Vagina (tissue), 2 donors: ENCODE results near the gene DLG5. TPM values are rescaled to one million over a fixed set of nuclear protein-coding genes. Genes with fewer than 3 reads are reported as not detected.

Source experiments
- DNase-seq, 2 donors: peaks; one replicate each; pipeline ENCODE4 v3.0.0-alpha.2; 2017; ENCODE audit errors: extremely low spot score in 2 of 2
- H3K27ac ChIP-seq: fragments of 200-600 bp; sonication (generic); one replicate; pipeline ENCODE4 v1.5.1; 2019
- H3K27me3 ChIP-seq: fragments of 200-600 bp; sonication (generic); one replicate; pipeline ENCODE4 v1.5.1; 2019
- H3K36me3 ChIP-seq, 2 donors: fragments of 200-600 bp; sonication (generic); one replicate each; pipeline ENCODE4 v1.5.1; 2017 to 2019
- H3K4me1 ChIP-seq: fragments of 200-600 bp; sonication (generic); one replicate; pipeline ENCODE4 v1.5.1; 2019
- H3K4me3 ChIP-seq, 2 donors: fragments of 200-600 bp; sonication (generic); 1 replicate in 1 of 2; 2 replicates in 1 of 2; pipeline ENCODE4 v1.5.1; 2016 to 2019
- H3K9me3 ChIP-seq: fragments of 200-600 bp; sonication (generic); one replicate; pipeline ENCODE4 v1.5.1; 2019
- CTCF ChIP-seq, 3 experiments: fragments of 450-650 bp in 2 of 3; fragments of 200-600 bp in 1 of 3; sonication (generic) in 1 of 3; IDR thresholded peaks; one replicate each; pipeline ENCODE4 v1.5.1; 2017 to 2019; ENCODE audit warnings: antibody characterized with exemption in 3 of 3, mild to moderate bottlenecking in 2 of 3, moderate library complexity in 2 of 3
- POLR2A ChIP-seq, 2 donors: fragments of 450-650 bp; IDR thresholded peaks; one replicate each; pipeline ENCODE4 v1.6.1; 2017; ENCODE audit warnings: antibody characterized with exemption in 2 of 2, mild to moderate bottlenecking in 2 of 2, moderate library complexity in 2 of 2
- POLR2AphosphoS5 ChIP-seq, 2 donors: sonication (generic); formaldehyde crosslinking; IDR thresholded peaks; one replicate each; pipeline ENCODE4 v1.9.0; 2017; ENCODE audit warnings: antibody characterized with exemption in 2 of 2, mild to moderate bottlenecking in 2 of 2, low read depth in 1 of 2; ENCODE audit not compliant: insufficient read depth in 1 of 2
- intact Hi-C: fragments of 100-400 bp; cut with DNase I; formaldehyde crosslinking; loops from one replicate; pipeline ENCODE4 v1.15.1; 2023
- total RNA-seq: library from RNA; depleted of rRNA; stranded (reverse); fragments of >200 nt; gene quantifications from one replicate; pipeline ENCODE4 v1.2.3, GENCODE V29; 2016

Gene DLG5
- total RNA-seq, 1 donor from 2014 or later: 57.5 TPM

GRCh38 chr10:77841711-77842375, 84.7 kb downstream of the DLG5 start:
- intact Hi-C loops: loop anchor here (10.0 kb wide), 2 partner anchors 83 to 133 kb away; partner anchors contain the start of gene DLG5
- Histone ChIP-seq H3K4me1 (peaks cover 23% of the 10 kb centered on the region), H3K27ac (no peak overlapping the region), H3K9me3 (no peaks in the 10 kb centered on the region), H3K36me3 (peaks cover 0 to 34% of the 10 kb centered on the region in 2 donors), H3K4me3 (no peak overlapping the region), H3K27me3 (no peaks in the 10 kb centered on the region)
- TF ChIP-seq POLR2AphosphoS5 (IDR thresholded peaks at IDR 0.05; ENCODE audit: insufficient read depth in 1 of 2, low read depth in 1 of 2) (no peak), POLR2A (IDR thresholded peaks at IDR 0.05) (no peak), CTCF (IDR thresholded peaks at IDR 0.05) (no peak)
- DNase-seq: no peak

- Histone ChIP-seq H3K4me1 (peaks cover 11% of the 10 kb centered on the region), H3K4me3 (no peak overlapping the region), H3K27me3 (no peaks in the 10 kb centered on the region), H3K36me3 (peaks cover 0 to 36% of the 10 kb centered on the region in 2 donors), H3K9me3 (no peaks in the 10 kb centered on the region), H3K27ac (no peak overlapping the region)
- DNase-seq: no peak
- intact Hi-C loops: loop anchor here (10.0 kb wide), 2 partner anchors 84 to 134 kb away; partner anchors contain the start of gene DLG5
- no peak for TF ChIP-seq POLR2A (IDR thresholded peaks at IDR 0.05)
- TF ChIP-seq POLR2AphosphoS5 (IDR thresholded peaks at IDR 0.05; ENCODE audit: insufficient read depth in 1 of 2, low read depth in 1 of 2): no peak
- TF ChIP-seq CTCF (IDR thresholded peaks at IDR 0.05): no peak
Measured at GRCh38 chr10:77840636-77841035, 85.9 kb downstream of the DLG5 start.

- Histone ChIP-seq H3K27me3 (no peaks in the 10 kb centered on the region), H3K9me3 (no peaks in the 10 kb centered on the region), H3K27ac (no peak overlapping the region), H3K36me3 (peaks cover 0 to 55% of the 10 kb centered on the region in 2 donors), H3K4me3 (no peak overlapping the region), H3K4me1 (no peaks in the 10 kb centered on the region)
- no peak for DNase-seq
- TF ChIP-seq POLR2A (IDR thresholded peaks at IDR 0.05): no peak
- TF ChIP-seq POLR2AphosphoS5 (IDR thresholded peaks at IDR 0.05; ENCODE audit: insufficient read depth in 1 of 2, low read depth in 1 of 2): no peak
- no peak for TF ChIP-seq CTCF (IDR thresholded peaks at IDR 0.05)
- intact Hi-C loops: no loop called here
Measured at GRCh38 chr10:77837925-77838595, 88.5 kb downstream of the DLG5 start.

- H3K9me3 ChIP-seq: no peaks in the 10 kb centered on the region
- no peak overlapping the region for H3K27ac ChIP-seq
- DNase-seq: no peak
- H3K27me3 ChIP-seq: no peaks in the 10 kb centered on the region
- peaks cover 0 to 57% of the 10 kb centered on the region in 2 donors for H3K36me3 ChIP-seq
- no peaks in the 10 kb centered on the region for H3K4me1 ChIP-seq
- no peak overlapping the region for H3K4me3 ChIP-seq
- intact Hi-C loops: no loop called here
- TF ChIP-seq CTCF (IDR thresholded peaks at IDR 0.05) (no peak), POLR2AphosphoS5 (IDR thresholded peaks at IDR 0.05; ENCODE audit: insufficient read depth in 1 of 2, low read depth in 1 of 2) (no peak), POLR2A (IDR thresholded peaks at IDR 0.05) (no peak)
Measured at GRCh38 chr10:77837248-77837924, 89.2 kb downstream of the DLG5 start.
